ENCODE measurements around the gene GNRHR. TPM values are rescaled to one million over a fixed set of nuclear protein-coding genes. Genes with fewer than 3 reads are reported as not detected.
"Not testable (repeated sequence)": the region's sequence is repeated elsewhere in the genome, so short reads cannot be mapped to it uniquely, and the experiment has no call there.

GNRHR gene
- total RNA-seq = not detected

DNA sequence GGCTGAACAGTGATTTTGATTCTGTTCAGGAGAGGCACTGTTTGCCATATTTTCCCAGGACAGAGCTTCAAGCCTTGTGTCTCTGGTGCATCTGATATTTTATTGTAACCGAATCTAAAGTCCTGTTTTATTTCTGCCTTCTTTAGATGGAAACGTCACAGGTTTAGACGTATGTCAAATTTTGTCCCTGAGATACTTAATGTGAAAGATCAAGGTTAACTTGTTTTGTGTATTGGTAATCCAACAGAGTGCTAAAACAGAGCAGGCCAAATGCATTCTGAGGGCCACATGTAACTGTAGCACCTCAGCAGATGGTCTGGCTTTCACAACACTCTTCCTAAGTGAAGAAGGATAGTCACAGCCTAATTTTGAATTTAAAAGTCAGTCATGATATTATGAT, at the start of gene GNRHR:
Gene GNRHR (minus strand): TSS at position 101 of the 400 bp plus-strand sequence. CDS start 53 bp downstream, at position 48.
- no peak for DNase-seq (ENCODE audit: low spot score)

GRCh38 chr4:67796810-67797209, 42.6 kb upstream of the GNRHR start:
- DNase-seq (ENCODE audit: low spot score) = no peak

GRCh38 chr4:67790721-67791120, 36.5 kb upstream of the GNRHR start:
- DNase-seq (ENCODE audit: low spot score) = no peak

DNA sequence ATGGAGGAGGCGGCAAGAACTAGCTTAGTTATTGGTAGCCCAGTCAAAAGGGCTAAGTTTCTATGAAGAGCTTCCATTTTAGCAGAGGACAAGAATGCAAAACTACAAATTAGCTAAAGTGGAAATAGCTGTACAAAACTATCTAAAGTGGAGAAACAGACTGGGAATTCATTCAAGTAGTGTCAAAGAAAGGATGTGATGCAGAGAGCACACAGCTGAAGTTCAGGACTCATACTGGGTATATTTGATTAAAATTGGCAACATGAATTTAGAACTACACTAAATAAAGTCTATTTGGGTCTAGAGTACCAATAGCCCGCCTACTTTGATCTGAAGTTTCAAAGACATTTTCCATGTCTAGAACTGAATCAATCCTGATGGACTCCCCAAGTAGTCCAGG, 33.1 kb upstream of the GNRHR start:
- DNase-seq (ENCODE audit: low spot score) = no peak

- DNase-seq (ENCODE audit: low spot score) = no peak
Measured at GRCh38 chr4:67785528-67785927, 31.3 kb upstream of the GNRHR start.

GRCh38 chr4:67779631-67780030, 25.4 kb upstream of the GNRHR start:
- DNase-seq (ENCODE audit: low spot score) = no peak

DNA sequence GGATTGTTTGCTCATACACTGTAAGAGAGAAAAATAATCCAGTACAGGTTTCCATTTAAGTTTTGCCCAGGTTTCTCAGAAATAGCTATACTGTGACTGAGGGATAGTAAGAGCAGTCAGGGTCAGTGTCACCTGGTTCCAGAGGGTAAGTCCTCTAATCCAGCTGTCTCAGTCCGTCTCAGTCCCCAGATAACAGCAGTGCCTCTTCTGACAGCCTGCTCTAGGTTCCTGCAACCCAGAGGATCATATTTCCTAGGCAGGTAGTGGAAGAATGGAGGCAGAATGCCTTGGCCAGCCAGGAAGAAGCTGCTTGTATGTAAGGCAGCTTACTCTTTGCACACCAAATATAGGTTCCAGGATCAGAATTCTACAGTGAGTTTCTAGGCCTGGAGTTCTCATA, 22.6 kb upstream of the GNRHR start:
- DNase-seq (ENCODE audit: low spot score) = no peak

DNA sequence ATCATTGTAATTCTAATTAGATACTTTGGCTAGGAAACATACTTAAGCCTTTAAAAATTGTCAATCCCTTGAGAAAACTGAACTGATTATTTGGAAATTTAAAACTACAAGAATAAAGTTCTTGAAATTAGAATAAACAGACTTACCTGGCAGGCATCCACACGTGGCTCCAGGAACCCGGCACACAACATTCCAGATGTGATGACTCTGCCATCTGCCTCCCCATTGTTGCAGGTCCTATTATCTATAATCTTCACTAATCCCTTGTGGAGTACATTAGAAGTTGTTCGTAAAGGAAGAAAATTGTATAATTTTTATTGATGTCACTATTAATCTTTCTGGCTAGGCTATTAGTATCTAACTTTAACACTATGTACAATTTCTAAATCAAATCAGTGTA, 16.2 kb upstream of the GNRHR start:
- DNase-seq (ENCODE audit: low spot score) = no peak

DNA sequence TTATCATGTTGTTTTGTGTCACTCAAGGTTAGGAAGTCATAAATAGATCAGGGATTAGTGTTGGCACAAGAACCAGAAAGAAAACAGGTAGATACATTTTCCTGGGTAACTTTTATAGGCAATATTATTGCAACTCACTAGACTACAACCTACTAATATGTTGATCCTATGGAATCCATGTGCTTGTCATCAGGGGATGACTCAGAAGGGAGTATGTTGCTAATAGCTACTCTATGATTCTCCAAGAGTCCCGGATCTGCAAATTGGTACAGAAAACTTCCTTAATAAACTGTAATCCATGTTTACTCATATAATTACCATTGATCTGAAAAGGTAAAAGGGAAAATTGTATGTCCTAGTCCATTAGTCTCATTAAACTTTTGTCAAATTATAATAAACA, 11.7 kb upstream of the GNRHR start:
- no peak for DNase-seq (ENCODE audit: low spot score)

- no peak for DNase-seq (ENCODE audit: low spot score)
Measured at GRCh38 chr4:67765401-67765800, 11.2 kb upstream of the GNRHR start.

- no peak for DNase-seq (ENCODE audit: low spot score)
Measured at GRCh38 chr4:67764183-67764582, 10.0 kb upstream of the GNRHR start.

GRCh38 chr4:67762086-67762485, 7.9 kb upstream of the GNRHR start:
- no peak for DNase-seq (ENCODE audit: low spot score)

GRCh38 chr4:67756991-67757390, 2.8 kb upstream of the GNRHR start:
- DNase-seq (ENCODE audit: low spot score) = not testable (repeated sequence)

GRCh38 chr4:67755974-67756373, 1.8 kb upstream of the GNRHR start:
- DNase-seq (ENCODE audit: low spot score) = no peak

DNA sequence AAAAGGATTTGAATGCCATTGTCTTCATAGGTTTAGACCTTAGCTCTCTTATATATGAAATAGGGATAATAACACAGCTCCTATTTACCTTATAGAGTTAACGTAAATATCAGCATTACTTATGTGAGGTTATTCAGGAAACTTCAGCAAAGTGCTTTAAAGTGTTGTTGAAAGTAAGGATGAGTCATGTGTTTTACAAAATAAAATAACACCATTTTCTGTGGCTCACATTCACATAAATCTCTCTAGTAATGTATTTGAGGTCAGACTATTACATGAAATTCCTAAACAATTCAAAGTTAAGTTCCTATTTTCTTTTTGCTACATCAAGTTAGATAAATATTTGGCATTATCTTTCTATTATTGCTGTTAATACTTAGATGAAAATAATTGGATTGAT, 2.9 kb downstream of the GNRHR start:
- DNase-seq (ENCODE audit: low spot score) = no peak

DNA sequence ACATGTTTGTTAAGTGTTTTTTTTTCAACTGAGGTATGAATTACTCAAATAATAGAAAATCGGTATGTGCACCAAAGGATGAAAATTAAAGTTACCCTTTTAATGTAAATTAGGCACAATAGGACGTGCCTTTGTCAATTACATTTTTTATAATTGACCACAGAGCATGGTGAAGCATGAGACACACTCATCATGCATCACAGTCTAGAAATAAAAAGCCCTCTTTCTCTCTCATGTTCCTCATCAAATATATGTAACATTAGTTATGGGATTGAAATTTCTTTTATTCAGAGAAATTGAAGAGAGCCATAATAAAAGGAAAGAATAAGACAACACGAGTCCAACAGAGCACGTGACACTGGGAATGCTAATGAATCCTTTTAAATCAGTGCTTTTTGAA, 3.5 kb downstream of the GNRHR start:
- no peak for DNase-seq (ENCODE audit: low spot score)

GRCh38 chr4:67749286-67749685, 4.9 kb downstream of the GNRHR start:
- DNase-seq (ENCODE audit: low spot score) = no peak

DNA sequence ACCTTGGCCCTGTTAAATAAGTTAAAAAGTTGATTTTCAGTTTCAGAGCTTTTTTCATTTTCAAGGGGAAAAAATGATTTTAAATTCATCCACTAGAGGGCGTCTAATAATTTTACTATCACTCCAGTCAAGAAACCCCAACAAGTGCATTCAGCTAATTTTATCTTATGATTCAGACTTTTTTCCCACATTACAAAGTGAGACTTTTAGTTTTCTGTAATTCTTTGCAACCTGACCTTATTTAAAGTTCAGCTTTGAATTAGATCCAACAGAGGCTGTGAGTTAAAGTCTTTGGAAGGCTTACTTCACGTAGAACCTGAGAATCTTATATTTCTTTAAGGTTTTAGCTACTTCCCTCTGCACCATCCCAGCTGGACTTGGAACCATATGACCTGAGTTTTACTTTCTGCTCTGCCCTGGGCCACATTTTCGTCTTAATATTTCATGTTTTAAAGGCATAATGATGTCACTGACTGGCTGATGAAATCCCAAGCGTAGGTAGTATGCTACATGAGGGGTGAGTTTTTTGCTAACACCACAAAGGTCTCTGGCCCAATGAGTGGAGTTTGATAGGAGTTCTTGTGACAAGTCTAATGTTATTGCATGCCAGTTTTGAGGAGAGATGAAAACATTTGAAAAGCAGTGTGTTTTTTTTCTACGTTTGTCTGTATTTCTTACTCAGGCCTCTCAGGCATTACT, 7.2 kb downstream of the GNRHR start:
- no peak for DNase-seq (ENCODE audit: low spot score)

GRCh38 chr4:67744561-67745283, 9.5 kb downstream of the GNRHR start:
- no peak for DNase-seq (ENCODE audit: low spot score)

DNA sequence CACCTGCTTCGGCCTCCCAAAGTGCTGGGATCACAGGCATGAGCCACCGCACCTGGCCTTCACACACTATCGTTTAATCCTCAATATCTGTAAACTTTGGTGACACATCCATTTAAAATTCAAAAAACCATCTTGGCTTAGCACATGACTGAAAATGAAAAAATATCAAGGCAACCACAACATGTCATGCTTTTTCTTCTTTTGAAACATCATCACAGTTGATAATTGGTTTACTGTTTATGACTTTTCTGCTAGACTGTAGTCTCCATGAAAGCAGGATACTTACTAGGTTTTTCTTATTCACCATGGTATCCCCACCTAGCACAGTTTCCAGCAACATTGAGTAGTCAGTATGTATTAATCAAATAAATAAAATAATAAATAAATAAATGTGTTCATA, 11.0 kb downstream of the GNRHR start:
- DNase-seq (ENCODE audit: low spot score) = no peak

DNA sequence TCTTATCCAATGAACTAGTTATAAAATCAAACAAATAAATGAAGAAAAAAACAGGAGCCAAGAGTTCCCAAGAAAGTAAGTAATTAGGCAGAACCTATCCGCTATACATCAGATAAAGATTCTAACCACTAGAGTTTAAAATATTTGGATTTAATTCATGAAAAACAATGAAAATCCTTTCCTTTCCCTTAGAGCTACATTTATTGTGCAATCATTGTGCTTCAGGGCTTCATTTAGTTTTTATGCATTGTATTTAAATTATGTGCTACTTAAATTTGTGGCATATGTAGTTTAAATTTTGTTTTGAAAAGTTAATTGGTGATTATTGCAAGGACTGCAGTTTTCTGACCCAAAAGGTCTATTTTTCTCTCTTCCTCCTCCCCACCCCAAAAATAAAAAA, 17.9 kb downstream of the GNRHR start:
- DNase-seq (ENCODE audit: low spot score) = no peak

DNA sequence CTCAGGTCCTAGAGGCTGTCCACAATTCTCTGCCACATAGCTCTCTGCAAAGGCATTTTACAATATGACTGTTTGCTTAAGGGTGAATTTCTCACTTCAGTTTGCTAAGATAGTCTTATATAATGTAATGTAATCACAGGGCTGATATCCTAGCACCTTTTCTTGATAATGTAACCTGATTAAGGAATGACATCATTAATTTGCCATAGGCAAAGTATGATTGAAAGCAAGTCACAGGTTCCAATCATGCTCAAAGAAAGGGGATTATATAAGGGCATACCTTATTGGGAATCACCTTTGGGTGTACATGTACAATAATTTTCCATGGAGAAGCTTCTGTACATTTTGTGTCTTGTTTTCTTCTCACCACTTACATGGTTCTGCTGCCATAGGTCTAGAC, 18.9 kb downstream of the GNRHR start:
- no peak for DNase-seq (ENCODE audit: low spot score)

- DNase-seq (ENCODE audit: low spot score) = not testable (repeated sequence)
Measured at GRCh38 chr4:67730511-67730910, 23.7 kb downstream of the GNRHR start.

Measured in ureter (tissue), 1 donor.